ENCODE measurements around the gene CDK1. TPM values are rescaled to one million over a fixed set of nuclear protein-coding genes. Genes with fewer than 3 reads are reported as not detected.

Gene CDK1
- total RNA-seq, 1 donor from 2014 or later = 41.8 TPM

Other genes with a start within 250 kb of the CDK1 start
- 31.3 and 38.4 TPM in 2 replicates for gene RHOBTB1, start 165.7 kb downstream of the CDK1 start, total RNA-seq

Measured in dermis microvascular lymphatic vessel endothelial cell (primary cell).